GM23248 (cell line): Measurements from ENCODE around the gene BRINP1.

Source experiments
- EZH2 ChIP-seq: fragments of 200-600 bp; sonication (generic); IDR thresholded peaks from 2 replicates; pipeline ENCODE4 v1.6.1; 2018; ENCODE audit warnings: antibody characterized with exemption, mild to moderate bottlenecking; ENCODE audit not compliant: insufficient read depth, poor library complexity, severe bottlenecking
- EZH2phosphoT487 ChIP-seq: fragments of 200-600 bp; sonication (generic); IDR thresholded peaks from 2 replicates; pipeline ENCODE4 v1.6.1; 2018; ENCODE audit warnings: antibody characterized with exemption, moderate library complexity, mild to moderate bottlenecking, low read depth; ENCODE audit not compliant: insufficient read depth

DNA sequence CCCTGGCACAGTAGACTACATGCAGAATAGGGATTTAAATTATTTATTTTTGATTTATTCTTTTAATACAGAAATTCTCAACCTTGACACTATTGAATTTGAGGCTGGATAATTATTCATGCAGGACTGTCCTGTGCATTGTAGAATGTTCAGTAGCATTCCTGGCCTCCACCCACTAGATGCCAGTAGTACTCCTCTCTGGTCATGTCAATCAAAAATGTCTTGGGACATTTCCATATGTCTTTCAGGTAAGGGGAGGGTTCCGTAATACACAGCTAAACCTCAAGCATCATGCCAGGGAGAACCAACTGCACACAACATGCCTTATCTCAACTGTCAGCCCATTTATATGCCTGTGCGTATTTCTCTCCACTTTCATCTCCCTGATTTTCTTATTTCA is 231.8 kb downstream of the BRINP1 start:
- TF ChIP-seq EZH2phosphoT487 (no peak), EZH2 (no peak)
